D721Med (cell line): ENCODE measurements around the gene PADI3.

Source experiments
- DNase-seq: peaks from one replicate; pipeline ENCODE4 v3.0.0; 2011; ENCODE audit warnings: low spot score; ENCODE audit not compliant: insufficient read length
- FAIRE-seq: peaks from 2 replicates; lab custom pipeline; 2011; peaks lifted over from hg19 to GRCh38; lab: Jason Lieb, UNC
- CTCF ChIP-seq: IDR thresholded peaks from 2 replicates; pipeline ENCODE4 v1.5.1; 2012; ENCODE audit warnings: mild to moderate bottlenecking, control low read depth; ENCODE audit not compliant: insufficient read depth; ENCODE audit errors: missing control alignments

Gene PADI3

GRCh38 chr1:17251246-17251645 lies 2.3 kb downstream of the PADI3 start:
- TF ChIP-seq CTCF, result no peak
- FAIRE-seq, result no peak

GRCh38 chr1:17251701-17252376 lies 2.9 kb downstream of the PADI3 start:
- no peak for FAIRE-seq

More at GRCh38 chr1:17251246-17251645, 2.3 kb downstream of the PADI3 start:
- DNase-seq, result no peak

GRCh38 chr1:17255336-17255735 lies 6.4 kb downstream of the PADI3 start:
- TF ChIP-seq CTCF, result no peak
- FAIRE-seq, result no peak

More at GRCh38 chr1:17251701-17252376, 2.9 kb downstream of the PADI3 start:
- no peak for TF ChIP-seq CTCF
- no peak for DNase-seq

GRCh38 chr1:17258116-17258757 lies 9.3 kb downstream of the PADI3 start:
- TF ChIP-seq CTCF, result no peak
- FAIRE-seq, result no peak
- no peak for DNase-seq

More at GRCh38 chr1:17255336-17255735, 6.4 kb downstream of the PADI3 start:
- DNase-seq, result no peak

- TF ChIP-seq CTCF, result no peak
- no peak for FAIRE-seq
- no peak for DNase-seq
These were observed 9.8 kb downstream of the PADI3 start for GRCh38 chr1:17258758-17259130.

- FAIRE-seq (no peak), DNase-seq (no peak)
- TF ChIP-seq CTCF, result no peak
These were observed 10.5 kb downstream of the PADI3 start for GRCh38 chr1:17259233-17259873.
